Measurements from ENCODE around the gene SOX13. TPM values are rescaled to one million over a fixed set of nuclear protein-coding genes. Genes with fewer than 3 reads are reported as not detected.
A peak's percentile ranks its signal among the peaks of the same experiment; 100 is the strongest.

Gene SOX13
- total RNA-seq, 1 donor from 2014 or later: 64.4 TPM

- Mint-ChIP-seq H3K9me3 (no peaks in the 10 kb centered on the region), H3K27ac (ENCODE audit: unreplicated experiment) (no peak overlapping the region), H3K27me3 (ENCODE audit: low read depth) (no peaks in the 10 kb centered on the region), H3K36me3 (ENCODE audit: low read depth) (peaks cover 3% of the 10 kb centered on the region), H3K4me3 (no peak overlapping the region), H3K4me1 (peaks cover 42% of the 10 kb centered on the region)
- no peak for TF ChIP-seq CTCF (conservative IDR thresholded peaks at IDR 0.05)
- no peak for DNase-seq (ENCODE audit: low read depth, low spot score)
These were observed 57.3 kb downstream of the SOX13 start for GRCh38 chr1:204130178-204130577.

- no peaks in the 10 kb centered on the region for H3K27me3 Mint-ChIP-seq (ENCODE audit: low read depth)
- H3K27ac Mint-ChIP-seq (ENCODE audit: unreplicated experiment): peak overlapping the region; percentile 43
- no peak for TF ChIP-seq CTCF (conservative IDR thresholded peaks at IDR 0.05)
- peaks cover 36% of the 10 kb centered on the region for H3K4me1 Mint-ChIP-seq
- no peaks in the 10 kb centered on the region for H3K9me3 Mint-ChIP-seq
- H3K4me3 Mint-ChIP-seq: peak overlapping the region; percentile 44
- DNase-seq (ENCODE audit: low read depth, low spot score): no peak
- peaks cover 3% of the 10 kb centered on the region for H3K36me3 Mint-ChIP-seq (ENCODE audit: low read depth)
These were observed 58.3 kb downstream of the SOX13 start for GRCh38 chr1:204130981-204131892.

DNA sequence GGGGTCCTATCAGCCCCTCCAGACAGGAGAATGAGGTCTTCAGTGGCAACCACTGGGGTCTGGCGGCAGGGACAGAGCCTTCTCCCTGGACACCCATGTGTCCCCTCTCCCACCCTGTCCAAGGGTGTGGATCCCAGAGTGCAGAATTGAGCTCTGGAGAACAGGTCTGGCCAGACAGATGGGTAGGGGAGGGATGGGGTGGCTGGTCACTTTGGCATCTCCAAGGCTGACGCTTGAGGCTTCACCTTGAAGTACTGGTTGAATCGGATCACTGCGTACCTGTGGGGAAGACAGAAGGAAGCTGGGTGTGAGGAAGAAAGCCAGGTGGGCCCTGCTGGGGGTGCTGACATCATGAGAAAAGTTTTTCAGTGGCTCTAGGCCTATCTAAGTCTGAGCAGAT lies 59.1 kb downstream of the SOX13 start:
- no peaks in the 10 kb centered on the region for H3K9me3 Mint-ChIP-seq
- H3K27me3 Mint-ChIP-seq (ENCODE audit: low read depth): no peaks in the 10 kb centered on the region
- no peak for DNase-seq (ENCODE audit: low read depth, low spot score)
- H3K4me1 Mint-ChIP-seq: peaks cover 28% of the 10 kb centered on the region
- TF ChIP-seq CTCF (conservative IDR thresholded peaks at IDR 0.05): no peak
- peaks cover 3% of the 10 kb centered on the region for H3K36me3 Mint-ChIP-seq (ENCODE audit: low read depth)
- H3K27ac Mint-ChIP-seq (ENCODE audit: unreplicated experiment): peak overlapping the region; percentile 43
- no peak overlapping the region for H3K4me3 Mint-ChIP-seq

DNA sequence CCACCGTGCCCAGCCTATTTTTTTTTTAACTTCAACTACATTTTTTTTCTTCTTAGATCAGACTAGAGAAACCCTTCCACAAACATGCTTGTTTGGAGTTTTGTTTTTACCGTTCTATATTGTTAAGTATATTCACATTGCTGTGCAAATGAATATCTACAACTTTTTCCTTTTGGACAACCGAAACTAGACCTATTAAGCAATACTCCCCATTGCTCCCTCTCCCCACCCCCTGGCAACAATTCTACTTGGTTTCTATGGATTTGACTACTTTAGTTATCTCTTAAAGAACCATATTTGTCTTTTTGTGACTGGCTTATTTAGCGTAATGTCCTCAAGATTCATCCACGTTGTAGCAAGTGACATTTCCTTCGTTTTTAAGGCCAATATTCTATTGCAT lies 59.8 kb downstream of the SOX13 start:
- no peaks in the 10 kb centered on the region for H3K9me3 Mint-ChIP-seq
- no peaks in the 10 kb centered on the region for H3K27me3 Mint-ChIP-seq (ENCODE audit: low read depth)
- H3K27ac Mint-ChIP-seq (ENCODE audit: unreplicated experiment): peak overlapping the region; percentile 35
- no peak for DNase-seq (ENCODE audit: low read depth, low spot score)
- H3K4me3 Mint-ChIP-seq: no peak overlapping the region
- TF ChIP-seq CTCF (conservative IDR thresholded peaks at IDR 0.05): no peak
- peaks cover under 1% of the 10 kb centered on the region for H3K36me3 Mint-ChIP-seq (ENCODE audit: low read depth)
- H3K4me1 Mint-ChIP-seq: peaks cover 21% of the 10 kb centered on the region

DNA sequence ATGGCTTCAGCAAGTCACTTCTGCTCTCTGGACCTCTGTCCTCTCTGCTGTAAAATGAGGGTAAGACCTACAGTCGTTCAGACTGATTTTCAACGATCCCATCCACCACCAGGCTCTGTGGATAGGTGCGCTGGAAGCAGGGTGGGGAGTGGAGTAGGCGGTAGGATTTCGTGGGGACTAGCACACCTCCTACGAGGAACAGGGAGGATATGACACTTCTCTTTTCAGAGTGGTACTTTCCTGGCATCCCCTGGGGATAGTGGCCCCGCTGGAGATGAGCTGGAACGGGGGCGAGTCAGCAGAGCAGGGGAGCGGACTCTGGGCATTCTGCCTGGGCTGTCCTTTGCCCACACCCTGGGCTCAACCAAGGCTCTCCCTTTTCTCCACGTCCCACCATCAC lies 61.2 kb downstream of the SOX13 start:
- Mint-ChIP-seq H3K27me3 (ENCODE audit: low read depth) (peaks cover 4% of the 10 kb centered on the region), H3K36me3 (ENCODE audit: low read depth) (no peaks in the 10 kb centered on the region)
- no peak for TF ChIP-seq CTCF (conservative IDR thresholded peaks at IDR 0.05)

More for the DNA sequence above, 61.2 kb downstream of the SOX13 start:
- DNase-seq (ENCODE audit: low read depth, low spot score): no peak
- Mint-ChIP-seq H3K4me1 (peaks cover 9% of the 10 kb centered on the region), H3K27ac (ENCODE audit: unreplicated experiment) (no peak overlapping the region), H3K9me3 (no peaks in the 10 kb centered on the region), H3K4me3 (no peak overlapping the region)

Measured in neural crest cell (in vitro differentiated cells).